Measurements from ENCODE around the gene CCDC32. TPM values are rescaled to one million over a fixed set of nuclear protein-coding genes. Genes with fewer than 3 reads are reported as not detected.

Gene CCDC32
- total and polyA plus RNA-seq, 2 of the 8 experiments (the other 6 are each of a cell fraction or from before 2014, with no cell fraction given) = 8.9 to 12.1 TPM

DNA sequence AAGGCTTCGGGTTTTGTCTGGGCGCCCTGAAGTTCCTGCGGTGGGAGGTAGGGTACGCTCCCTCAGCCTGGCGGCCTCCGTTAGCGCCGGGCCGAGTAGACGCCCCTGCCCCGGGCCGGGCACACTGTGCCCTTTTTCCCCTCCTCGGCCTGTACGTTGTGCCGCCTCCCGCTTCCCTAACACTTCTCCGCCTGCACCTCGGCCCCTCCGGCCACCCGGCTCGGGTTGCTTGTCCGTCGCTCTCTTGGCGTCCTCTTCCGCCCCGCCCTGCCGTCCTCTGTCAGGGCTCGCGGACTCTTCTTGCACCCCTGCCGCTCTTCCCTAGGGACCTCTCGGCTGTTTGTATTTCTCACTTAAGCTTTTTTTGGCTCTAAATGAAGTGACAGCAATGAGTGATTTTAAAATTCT, 29.6 kb upstream of the CCDC32 start (continued):
- TF ChIP-seq RBBP5 (IDR thresholded peaks at IDR 0.05; ENCODE audit: borderline replicate concordance, low read depth, low read length) (peak; percentile 97), CREB1 (IDR thresholded peaks at IDR 0.05) (0 out of 2 replicates have a peak, but pooled peaks have one; percentile 33), SAP30 (IDR thresholded peaks at IDR 0.05; ENCODE audit: insufficient read depth, insufficient replicate concordance, low read length) (no peak), POLR2AphosphoS5 (IDR thresholded peaks at IDR 0.05; ENCODE audit: low read depth, low read length) (0 out of 2 replicates have a peak, but pooled peaks have one; percentile 14), SIN3A (conservative IDR thresholded peaks at IDR 0.05 in 1 of 2, IDR thresholded peaks at IDR 0.05 in 1 of 2; ENCODE audit: low read depth in 1 of 2, low read length in 2 of 2) (peak; percentile 72 to 73; a peak in 2 of 4 replicates), TCF12 (IDR thresholded peaks at IDR 0.05; ENCODE audit: low read depth, low read length) (no peak), TAF7 (optimal IDR thresholded peaks at IDR 0.05; ENCODE audit: borderline replicate concordance, low read depth, low read length) (no peak), MAFK (IDR thresholded peaks at IDR 0.05; ENCODE audit: low read depth, low read length) (no peak), POU5F1 (IDR thresholded peaks at IDR 0.05; ENCODE audit: low read depth, low read length) (no peak), BACH1 (IDR thresholded peaks at IDR 0.05; ENCODE audit: low read length) (no peak), SUZ12 (IDR thresholded peaks at IDR 0.05; ENCODE audit: low read length) (no peak), KDM4A (IDR thresholded peaks at IDR 0.05; ENCODE audit: low read depth, low read length, severe bottlenecking) (peak; percentile 95), RAD21 (IDR thresholded peaks at IDR 0.05 in 1 of 2, conservative IDR thresholded peaks at IDR 0.05 in 1 of 2; ENCODE audit: low read depth in 2 of 2, low read length in 2 of 2) (no peak), CEBPB (IDR thresholded peaks at IDR 0.05; ENCODE audit: low read depth, low read length) (no peak)
- TF ChIP-seq, protein P1, sequence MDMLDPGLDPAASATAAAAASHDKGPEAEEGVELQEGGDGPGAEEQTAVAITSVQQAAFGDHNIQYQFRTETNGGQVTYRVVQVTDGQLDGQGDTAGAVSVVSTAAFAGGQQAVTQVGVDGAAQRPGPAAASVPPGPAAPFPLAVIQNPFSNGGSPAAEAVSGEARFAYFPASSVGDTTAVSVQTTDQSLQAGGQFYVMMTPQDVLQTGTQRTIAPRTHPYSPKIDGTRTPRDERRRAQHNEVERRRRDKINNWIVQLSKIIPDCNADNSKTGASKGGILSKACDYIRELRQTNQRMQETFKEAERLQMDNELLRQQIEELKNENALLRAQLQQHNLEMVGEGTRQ (IDR thresholded peaks at IDR 0.05; ENCODE audit: low read length) = no peak
- TF ChIP-seq, protein P2, sequence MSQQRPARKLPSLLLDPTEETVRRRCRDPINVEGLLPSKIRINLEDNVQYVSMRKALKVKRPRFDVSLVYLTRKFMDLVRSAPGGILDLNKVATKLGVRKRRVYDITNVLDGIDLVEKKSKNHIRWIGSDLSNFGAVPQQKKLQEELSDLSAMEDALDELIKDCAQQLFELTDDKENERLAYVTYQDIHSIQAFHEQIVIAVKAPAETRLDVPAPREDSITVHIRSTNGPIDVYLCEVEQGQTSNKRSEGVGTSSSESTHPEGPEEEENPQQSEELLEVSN (IDR thresholded peaks at IDR 0.05) = no peak
- TF ChIP-seq, protein P3, sequence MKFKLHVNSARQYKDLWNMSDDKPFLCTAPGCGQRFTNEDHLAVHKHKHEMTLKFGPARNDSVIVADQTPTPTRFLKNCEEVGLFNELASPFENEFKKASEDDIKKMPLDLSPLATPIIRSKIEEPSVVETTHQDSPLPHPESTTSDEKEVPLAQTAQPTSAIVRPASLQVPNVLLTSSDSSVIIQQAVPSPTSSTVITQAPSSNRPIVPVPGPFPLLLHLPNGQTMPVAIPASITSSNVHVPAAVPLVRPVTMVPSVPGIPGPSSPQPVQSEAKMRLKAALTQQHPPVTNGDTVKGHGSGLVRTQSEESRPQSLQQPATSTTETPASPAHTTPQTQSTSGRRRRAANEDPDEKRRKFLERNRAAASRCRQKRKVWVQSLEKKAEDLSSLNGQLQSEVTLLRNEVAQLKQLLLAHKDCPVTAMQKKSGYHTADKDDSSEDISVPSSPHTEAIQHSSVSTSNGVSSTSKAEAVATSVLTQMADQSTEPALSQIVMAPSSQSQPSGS (IDR thresholded peaks at IDR 0.05; ENCODE audit: low read length) = no peak
- TF ChIP-seq, protein P4, sequence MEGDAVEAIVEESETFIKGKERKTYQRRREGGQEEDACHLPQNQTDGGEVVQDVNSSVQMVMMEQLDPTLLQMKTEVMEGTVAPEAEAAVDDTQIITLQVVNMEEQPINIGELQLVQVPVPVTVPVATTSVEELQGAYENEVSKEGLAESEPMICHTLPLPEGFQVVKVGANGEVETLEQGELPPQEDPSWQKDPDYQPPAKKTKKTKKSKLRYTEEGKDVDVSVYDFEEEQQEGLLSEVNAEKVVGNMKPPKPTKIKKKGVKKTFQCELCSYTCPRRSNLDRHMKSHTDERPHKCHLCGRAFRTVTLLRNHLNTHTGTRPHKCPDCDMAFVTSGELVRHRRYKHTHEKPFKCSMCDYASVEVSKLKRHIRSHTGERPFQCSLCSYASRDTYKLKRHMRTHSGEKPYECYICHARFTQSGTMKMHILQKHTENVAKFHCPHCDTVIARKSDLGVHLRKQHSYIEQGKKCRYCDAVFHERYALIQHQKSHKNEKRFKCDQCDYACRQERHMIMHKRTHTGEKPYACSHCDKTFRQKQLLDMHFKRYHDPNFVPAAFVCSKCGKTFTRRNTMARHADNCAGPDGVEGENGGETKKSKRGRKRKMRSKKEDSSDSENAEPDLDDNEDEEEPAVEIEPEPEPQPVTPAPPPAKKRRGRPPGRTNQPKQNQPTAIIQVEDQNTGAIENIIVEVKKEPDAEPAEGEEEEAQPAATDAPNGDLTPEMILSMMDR (IDR thresholded peaks at IDR 0.05; ENCODE audit: control extremely low read depth in 1 of 3, insufficient read depth in 1 of 3, low read depth in 1 of 3, low read length in 3 of 3) = 0 out of 4 replicates have a peak, but pooled peaks of 1 of the 3 experiments have one; percentile 5
